GM18498 (cell line): ENCODE results near the gene MTTP.

ENCODE experiments used
- ATAC-seq: cut with Tn5 transposase; IDR thresholded peaks from one replicate; pipeline ENCODE4 v1.9.1; 2021; ENCODE audit warnings: mild to moderate bottlenecking, moderate library complexity; ENCODE audit not compliant: unreplicated experiment

Gene MTTP

DNA sequence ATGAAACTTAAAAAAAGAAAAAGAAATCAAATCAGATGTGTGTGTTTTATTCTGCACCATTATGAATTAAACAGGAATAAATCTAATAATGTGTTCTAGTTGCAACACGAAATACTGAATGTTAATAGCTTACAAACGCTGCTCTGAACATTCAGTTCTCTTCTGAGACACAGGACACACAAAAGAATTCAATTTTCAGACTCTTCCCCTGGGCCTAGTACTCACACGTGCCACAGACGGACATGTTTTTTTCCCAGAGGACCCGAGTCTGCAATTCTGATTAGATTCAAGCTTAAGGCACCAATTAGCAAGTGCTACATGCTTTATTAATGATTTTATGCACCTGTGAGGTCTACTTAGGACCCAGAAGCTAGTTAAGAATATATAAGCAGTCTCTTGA is 62.5 kb downstream of the MTTP start:
- ATAC-seq = no peak

DNA sequence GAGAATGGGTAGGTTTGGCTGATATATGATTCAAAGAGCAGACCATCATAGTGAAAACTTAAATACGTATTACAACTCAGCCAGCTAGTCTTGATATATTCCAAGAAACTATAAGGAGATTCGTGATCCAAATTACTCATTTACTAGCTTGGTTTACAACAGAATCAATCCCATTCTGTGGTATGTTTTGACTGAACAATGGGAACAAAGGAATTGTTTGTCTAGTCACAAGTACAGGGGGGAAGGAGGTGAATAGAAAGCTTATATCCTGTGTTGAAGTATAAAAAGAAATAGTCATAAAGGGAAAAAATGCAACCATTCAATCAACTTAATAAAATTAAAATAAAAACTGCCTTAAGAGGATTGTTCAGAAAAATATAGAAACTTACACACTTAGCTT is 66.1 kb downstream of the MTTP start:
- no peak for ATAC-seq

DNA sequence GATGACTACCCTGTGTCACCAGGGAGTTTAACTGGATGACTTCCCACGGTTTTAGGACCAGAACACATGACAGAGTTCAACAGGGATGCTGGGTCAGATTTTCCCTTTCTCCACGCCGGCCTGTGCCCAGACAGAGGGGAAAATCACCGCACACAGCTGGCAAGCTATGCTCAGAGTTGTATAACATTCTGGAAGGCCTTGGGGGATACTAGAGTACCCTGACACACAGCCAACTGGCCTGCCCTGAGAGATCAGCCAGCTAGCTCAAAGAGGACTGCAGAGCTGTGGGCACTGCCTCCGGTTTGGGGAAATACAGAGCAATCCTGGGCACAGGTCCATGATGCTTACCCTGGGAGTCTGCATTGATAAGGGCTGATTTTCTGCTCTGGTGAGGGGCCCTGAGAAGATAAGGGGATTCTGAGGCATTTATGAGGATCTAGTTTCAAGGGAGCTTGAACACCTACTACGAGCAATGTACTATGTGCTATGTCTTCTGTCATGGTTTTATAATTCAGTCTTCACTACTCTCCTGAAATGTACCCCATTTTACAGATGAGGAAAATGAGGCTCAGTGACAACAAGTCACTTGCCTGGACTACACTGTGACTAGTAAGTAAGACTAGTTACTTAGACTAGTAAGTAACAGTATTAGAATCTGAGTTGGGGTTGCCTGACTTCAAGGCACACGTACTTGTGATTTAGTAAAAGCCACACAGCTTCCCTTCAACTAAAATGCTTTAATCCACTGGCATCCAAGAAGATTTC is 68.3 kb downstream of the MTTP start:
- ATAC-seq = no peak

DNA sequence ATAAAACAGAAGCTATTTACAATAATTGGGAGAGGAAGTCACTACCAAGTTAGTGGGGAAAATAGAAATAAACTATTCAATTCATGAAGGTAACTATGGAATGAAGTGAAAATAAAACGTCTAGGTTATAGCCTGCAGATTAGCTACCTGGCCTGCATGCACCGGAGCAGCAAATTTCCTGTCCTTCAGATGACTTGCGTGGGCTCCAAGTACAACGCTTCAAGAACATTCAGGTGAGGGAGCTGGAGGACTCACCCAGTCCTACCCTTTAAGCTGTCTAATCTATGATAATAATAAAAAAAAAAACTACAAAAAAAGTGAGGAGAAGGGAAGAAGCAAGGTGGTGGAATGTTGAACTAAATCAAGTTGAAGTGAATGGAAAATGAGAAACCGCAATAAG is 69.8 kb downstream of the MTTP start:
- ATAC-seq = no peak

DNA sequence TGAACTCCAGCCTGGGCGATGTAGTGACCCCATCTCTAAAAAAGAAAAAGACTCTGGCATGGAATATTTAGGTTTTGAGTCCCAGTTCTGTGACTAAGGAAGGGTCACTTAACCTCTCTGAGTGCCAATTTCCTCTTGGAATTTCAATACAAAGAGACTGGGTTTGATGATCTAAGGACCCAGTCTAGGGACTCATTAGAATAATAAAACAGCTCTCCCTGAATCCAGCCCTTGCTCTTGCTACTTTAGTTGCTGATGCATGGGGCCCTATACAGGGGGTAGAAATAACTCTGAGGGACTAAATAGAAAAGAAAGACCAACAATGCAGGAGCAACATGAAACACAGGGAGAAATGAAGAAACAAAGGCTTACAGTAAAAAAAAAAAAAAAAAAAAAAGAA is 70.4 kb downstream of the MTTP start:
- no peak for ATAC-seq

DNA sequence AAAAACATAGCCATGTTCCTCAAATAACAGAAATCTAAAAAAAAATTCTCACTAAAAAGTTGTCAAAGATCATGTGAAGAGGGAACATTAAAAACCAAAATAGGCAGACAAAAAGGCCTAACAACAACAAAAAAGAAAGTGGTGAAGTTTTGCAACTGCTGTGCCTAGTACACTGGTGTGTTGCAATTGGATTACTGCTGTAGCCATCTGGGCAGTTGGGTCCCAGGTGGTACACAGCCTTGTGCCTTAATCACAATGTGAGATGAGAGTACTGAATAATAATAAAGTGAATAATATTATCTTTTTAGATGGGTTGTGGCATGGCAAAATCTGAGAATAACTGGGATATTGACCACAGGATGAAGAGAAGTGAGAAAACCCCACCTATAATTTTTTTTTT is 71.0 kb downstream of the MTTP start:
- no peak for ATAC-seq

DNA sequence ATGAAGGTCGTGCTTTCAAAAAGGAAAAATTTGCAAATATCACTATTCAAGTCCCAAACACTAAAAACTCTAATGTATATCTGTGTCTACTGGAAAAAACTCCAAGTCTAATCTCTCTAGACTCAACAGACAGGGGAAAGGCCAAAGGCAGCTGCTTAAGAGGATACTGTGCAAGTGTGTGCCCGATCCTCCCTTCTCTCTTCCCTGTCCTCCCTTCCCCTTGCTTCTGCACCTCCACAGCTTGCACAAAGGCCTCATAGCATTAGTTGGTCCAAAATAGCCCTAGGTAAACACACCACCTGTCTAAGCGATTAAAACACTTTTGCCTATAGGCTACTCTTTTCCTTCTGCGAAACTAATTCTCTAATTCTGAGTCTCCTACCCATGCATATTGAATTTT is 72.4 kb downstream of the MTTP start:
- ATAC-seq = no peak

DNA sequence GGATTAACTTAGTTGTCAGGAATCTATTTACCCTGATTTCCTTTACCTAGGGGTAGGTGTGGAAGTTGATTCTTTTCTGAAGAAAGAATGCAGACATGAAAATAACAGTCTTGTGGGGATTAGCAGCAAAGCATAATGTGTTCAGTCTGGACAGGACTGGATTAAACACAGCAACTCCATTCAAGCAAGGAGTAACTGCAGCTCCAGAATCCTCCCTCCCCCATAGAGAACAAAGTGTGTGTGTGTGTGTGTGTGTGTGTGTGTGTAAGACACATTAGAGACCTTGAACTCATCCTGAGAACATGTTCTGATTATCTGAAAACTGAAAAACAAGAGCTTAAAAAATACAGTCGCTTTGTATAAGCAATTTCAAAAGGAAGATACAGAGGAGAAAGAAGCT is 73.7 kb downstream of the MTTP start:
- no peak for ATAC-seq

DNA sequence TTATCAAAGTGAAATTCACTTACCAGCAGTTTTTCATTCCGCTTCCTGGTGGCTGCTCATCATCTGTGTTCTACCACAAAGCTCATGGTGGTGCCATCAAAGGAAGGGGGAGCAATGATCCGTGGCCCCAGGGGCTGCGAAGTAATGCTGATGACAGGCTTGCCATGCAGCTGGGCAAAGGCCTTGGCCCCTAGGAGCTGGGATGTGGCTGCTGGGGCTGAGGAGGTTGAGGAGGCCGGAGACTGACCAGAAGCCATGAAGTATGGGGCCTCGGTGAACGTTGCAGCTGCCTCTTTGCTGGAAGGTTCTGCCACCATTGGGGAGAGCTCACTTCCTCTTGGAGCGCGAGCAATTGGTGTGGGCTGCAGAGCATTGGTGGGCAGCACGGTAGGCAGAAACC is 74.6 kb downstream of the MTTP start:
- no peak for ATAC-seq

DNA sequence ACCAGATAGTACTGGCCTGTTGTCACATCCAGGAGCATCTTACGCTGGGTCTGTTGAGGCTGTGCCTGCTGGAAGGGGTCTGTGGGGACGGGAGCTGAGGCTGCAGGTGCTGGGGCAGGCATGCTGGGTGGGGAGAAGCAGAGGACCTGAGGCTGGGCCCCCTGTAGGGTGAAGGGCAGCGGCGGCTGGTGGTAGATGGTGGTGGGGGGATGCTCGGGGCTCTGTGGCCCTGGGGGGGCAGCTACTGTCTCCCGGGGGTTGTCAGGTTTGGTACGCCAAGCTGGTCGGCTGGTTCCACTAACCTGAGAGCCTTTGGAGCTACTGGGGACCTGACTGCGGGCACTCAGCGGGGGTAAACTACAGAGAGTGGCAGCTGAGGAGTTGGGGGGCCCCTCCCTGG is 75.2 kb downstream of the MTTP start:
- ATAC-seq = no peak

DNA sequence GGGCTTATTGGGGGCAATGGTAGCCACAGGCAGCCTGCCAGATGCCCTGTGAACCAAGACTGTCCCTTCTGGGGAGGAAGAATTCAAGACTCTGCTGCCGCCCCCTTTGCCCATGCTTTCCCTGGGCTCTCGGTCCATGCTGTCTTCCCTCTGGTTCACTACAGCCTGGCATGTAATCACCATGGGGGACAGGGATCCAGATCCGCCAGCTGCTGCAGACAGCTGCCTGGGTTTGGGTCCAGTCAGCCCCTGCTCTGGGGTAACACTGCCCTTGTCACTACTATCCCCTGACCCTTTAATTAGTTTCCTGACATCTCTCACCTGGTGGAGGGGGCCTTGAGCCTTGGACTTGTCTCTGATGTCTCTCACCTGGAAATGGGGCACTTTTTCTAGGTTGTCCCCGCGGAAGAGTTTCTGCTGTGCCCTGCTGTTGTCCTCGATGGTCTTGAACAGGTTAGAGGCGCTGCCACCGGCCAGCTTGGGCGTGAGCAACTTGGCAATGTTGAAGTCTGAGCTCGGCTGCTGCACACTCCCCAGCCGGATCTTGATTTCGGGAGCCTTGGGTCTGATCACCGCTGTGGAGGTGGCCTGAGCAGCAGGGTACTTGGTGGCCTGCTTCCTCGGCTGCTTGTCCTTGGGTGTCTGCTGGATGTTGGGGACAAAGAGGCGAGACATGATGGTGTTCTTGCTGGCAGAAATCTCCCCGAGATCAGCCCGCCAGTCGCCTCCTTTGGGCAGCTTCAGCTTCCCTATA is 76.6 kb downstream of the MTTP start:
- no peak for ATAC-seq

DNA sequence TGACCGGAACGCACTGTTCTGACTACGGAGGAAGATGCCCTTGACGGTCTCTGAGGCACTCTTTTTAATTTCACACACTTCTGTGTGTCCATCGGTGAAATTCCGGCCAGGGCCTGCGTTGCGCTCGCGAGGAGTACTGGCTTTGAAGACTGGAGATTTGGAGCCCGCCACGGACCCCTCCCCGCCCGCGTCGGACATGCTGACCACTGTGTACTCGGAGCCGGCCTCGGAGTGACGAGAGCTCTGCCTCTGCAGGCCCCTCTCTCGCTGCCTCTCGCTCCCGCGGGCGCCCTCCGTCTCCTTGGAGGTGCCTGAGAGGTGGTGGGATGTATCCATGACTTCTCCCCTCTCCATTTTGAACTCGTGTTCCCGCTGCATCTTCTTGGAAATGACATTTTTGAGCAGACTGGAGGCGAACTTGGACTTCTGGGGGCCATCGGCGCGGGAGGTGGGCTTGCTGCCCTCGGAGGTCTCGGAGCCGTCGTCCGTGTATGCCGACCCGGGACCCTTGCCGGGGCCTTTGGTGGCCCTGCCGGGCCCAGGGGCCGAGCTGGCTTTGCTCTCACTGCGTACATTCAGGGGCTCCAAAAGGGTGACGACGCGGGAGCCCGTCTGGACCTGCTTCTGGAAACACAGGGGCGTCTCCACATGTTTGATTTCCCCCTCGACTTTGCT is 77.3 kb downstream of the MTTP start:
- ATAC-seq = no peak

DNA sequence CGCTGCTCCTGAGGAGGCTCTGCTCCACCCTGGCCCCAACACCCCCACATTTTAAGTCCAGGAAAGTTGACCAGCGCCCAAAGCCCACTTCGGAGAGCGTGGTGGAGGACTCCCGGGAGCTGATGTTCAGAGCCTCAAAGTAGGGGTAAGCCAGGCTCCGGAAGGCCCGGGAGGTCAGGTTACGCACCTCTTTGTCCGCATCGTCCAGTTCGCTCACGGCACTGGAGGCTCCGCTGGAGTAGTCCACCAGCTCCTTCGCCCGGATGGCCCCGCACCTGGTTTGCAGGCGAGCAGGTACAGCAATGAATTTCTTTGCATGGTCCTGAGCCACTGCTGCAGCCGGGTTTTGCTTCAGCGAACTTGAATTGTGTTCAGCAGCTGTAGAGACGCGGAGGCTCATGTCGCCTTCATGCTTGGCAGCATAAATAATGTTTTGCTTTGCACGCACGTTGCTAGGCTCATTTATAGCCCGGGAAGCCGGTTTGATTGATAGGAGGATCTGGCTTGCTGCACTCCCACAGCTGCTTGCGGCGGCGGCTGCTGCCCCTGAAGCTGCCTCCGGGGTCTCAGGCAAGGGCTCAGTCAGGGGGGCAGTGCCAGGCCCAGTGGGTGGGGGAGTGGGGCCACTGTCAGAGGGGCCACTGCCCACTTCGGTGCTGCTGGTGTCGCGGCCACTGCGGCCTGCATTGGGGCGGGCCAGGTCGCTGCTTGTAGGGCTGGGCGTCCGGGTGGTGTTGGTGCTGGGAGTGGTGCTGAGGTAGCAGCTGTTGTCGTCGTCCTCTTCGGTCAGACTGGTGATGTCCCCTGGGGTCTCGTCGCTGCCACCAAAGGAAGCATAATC is 78.2 kb downstream of the MTTP start:
- no peak for ATAC-seq

DNA sequence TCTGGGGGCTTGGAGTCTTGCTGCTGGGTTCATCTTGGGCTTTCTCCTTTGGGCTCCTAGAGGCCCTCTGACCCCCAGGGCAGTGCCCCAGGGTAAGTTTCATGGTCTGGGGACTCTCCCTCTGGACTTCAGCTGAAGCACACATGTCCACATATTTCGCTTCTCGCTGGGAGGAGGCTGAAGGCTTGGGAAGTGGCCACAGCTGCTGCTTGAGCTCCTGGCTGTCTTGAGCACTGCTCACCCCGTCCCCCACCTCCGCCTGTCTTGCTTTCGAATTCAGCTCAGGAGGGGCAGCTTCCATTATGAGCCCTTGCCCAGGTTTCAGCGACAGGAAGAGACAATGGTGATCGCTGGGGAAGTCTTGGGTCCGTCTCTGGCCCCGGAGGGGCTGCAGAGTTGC is 79.3 kb downstream of the MTTP start:
- no peak for ATAC-seq

DNA sequence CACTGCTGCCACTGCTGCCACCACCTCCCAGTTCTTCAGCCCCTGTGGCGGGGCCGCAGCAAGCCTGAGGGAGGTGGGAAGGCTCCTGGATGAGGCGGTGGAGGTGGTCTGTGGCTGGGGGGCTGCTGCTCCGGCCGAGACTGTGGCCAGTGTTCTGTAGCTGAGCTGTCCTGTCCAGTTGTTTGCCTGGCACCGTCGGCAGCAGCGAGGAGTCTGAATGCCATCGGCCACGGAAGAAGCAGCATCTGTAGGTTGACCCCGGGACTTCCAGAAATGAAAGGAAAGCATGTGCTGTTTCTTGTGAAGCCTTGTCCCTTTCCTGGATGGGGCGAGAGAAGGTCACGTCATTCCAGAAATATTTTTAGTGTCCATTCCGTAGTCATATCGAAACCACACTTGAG is 79.7 kb downstream of the MTTP start:
- no peak for ATAC-seq

DNA sequence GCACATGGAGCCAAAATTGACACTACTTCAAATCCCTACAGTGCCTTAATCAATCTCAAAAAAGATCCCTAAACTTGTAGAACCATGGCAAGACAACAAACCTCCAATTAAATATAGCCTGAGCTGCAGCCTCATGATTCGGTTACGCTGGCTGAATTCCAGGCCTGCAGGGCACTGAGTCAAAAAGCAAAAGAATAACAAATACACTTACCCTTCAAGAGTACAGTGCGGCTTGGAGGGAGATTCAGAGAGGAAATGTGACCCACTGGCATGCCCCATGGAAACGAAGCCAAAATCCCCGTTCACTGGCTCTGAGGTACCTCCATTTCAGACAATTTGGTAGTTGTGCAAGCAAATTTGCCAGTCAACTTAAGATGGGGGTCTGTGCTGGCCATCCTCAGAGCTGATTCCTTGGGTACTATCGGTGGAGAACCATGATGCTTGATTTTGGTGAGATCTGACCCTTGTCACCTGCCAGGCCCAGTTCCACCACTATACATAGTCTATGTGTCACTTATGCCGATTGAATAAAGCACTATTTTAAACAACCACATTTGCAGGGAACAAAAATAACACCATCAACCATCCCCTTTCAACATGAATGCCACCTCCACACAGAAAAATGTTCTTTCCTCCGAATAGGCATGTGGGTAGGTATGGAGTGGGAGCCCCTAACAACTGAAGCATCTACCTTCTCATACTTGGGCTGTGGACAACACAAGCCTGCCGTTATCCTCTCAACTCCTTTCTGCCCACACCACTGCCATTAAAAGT is 80.9 kb downstream of the MTTP start:
- ATAC-seq = no peak

DNA sequence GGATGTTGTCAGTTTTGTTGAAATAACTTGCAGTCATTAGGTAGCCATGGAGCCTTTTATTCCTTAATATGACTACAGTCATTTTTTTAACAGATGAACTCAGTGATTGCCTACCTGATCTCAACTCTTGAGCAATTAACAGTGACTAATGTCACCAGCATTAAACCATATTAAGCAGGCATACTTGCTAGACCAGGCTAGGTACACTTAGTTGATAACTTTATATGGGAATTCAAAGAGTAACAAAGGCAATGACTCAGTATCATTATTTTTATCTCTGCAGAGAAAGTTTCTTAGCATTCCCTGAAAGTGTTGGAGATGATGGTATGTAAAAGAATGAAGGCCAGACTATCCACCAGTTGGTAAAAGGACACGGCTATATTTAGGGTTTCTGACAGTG is 83.2 kb downstream of the MTTP start, which contains the start of gene C4orf54:
C4orf54 (minus strand) TSS at position 31 of the 400 bp plus-strand sequence. CDS start 3,180 bp downstream, outside the sequence.
- ATAC-seq = no peak

DNA sequence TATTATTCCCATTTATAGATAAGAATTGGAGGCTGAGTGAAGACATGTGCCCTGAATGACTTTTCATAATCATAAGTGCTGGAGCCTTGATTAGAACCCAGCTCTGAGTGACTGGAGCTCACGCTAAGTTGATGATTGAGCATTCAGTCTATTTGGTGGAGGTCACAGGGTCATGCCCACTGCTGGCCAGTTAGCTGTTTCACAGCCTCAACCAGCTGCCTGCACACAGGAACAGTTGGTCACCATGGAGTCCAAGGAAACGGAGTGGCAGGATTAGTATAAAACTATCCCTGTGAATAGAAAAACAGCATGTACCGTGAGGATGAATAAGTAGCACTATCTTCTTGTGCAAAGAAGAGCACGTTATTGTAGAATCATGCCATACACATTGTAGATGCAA is 84.0 kb downstream of the MTTP start:
- no peak for ATAC-seq

DNA sequence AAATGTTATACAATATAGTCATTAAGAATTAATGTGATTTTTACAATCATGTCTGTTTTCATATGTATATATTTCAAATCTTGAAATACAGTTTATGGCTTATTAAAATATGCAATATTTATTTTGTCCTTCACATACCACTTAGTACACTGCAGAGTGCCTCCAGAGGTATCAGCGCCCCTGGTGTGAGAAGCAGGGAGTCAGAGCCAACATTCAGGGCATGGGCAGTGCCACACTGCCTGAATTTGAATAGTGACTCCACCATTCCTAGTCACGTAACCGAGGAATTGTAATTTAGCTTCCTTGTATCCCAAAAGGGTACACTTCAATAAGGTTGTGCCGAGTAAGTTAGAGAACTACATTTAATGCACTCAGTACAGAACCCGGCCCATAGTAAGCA is 87.3 kb downstream of the MTTP start:
- no peak for ATAC-seq

DNA sequence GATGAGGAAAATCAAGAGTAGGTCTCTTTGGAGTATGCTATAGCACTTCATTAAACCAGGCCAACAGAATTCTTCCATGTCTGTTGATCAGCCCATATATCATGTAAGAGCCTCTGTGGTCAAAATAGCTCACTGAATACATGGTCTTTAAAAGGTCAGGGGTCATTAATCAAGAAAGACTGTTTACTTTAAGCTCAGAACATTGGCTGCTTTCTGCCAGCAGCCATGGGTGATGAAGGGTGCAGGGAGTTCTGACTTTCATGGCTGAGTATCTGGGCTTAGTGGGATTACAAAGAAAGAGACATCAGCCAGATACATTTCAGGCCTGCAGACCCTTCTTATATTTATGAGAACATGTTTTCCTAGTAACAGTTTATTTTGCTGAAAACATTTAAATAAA is 90.1 kb downstream of the MTTP start:
- no peak for ATAC-seq
